Measurements from ENCODE around the gene ZGPAT. TPM values are rescaled to one million over a fixed set of nuclear protein-coding genes. Genes with fewer than 3 reads are reported as not detected.

The ZGPAT gene
- total and polyA plus RNA-seq, 10 of the 15 experiments (the other 5 are each of a cell fraction or from before 2014, with no cell fraction given): 0.58 to 52.9 (median 18.0) TPM

- Histone ChIP-seq H4K20me1 (ENCODE audit: control insufficient read depth, insufficient read depth) (no peaks in the 10 kb centered on the region), H3K79me2 (ENCODE audit: control insufficient read depth, insufficient read depth, low read length) (no peaks in the 10 kb centered on the region), H3K4me3 (no peak overlapping the region), H3K4me2 (ENCODE audit: control insufficient read depth, insufficient read depth) (no peak overlapping the region), H2AFZ (ENCODE audit: control insufficient read depth, low read depth, low read length) (no peak overlapping the region), H3K27me3 (replicated peaks in 1 of 2; ENCODE audit: control insufficient read depth in 2 of 2, insufficient read depth in 2 of 2, low read length in 1 of 2) (peaks cover 0 to 2% of the 10 kb centered on the region in 2 experiments; a peak in 1 of 4 replicates), H3K4me1 (ENCODE audit: control insufficient read depth, insufficient read depth, low read length) (no peaks in the 10 kb centered on the region), H3K36me3 (ENCODE audit: control insufficient read depth in 2 of 2, insufficient read depth in 2 of 2, low read length in 1 of 2) (no peaks in the 10 kb centered on the region), H3K9ac (ENCODE audit: control insufficient read depth, insufficient read depth, low read length) (no peak overlapping the region), H3K27ac (ENCODE audit: control insufficient read depth, insufficient read depth) (no peak overlapping the region), H3K9me3 (replicated peaks; ENCODE audit: control insufficient read depth, insufficient read depth, low read length) (no peaks in the 10 kb centered on the region)
- 72% methylated on average over 16 of the region's 16 CpGs for WGBS (ENCODE audit: insufficient coverage, insufficient replicate concordance, low lambda C conversion rate, missing lambda C conversion rate)
- BruUV-seq (replicated peaks): no TSS peak
- in situ Hi-C loops (cut with MboI) (no loop called here), intact Hi-C loops (cut with micrococcal nuclease; ENCODE audit: unreplicated experiment) (no loop called here)
- ChIA-PET POLR2A (no interaction called here), CTCF (interaction anchor here (0.5 to 1.4 kb wide), 2 partner anchors 26 to 48 kb away, joined by 3 read pairs; no protein-coding TSS in a partner anchor), SMC1A (ENCODE audit: uncharacterized antibody, unreplicated experiment) (no interaction called here), RAD21 (ENCODE audit: unreplicated experiment) (no interaction called here)
- no peak for ATAC-seq
- no peak for DNase-seq (ENCODE audit: low read depth, low spot score)
- FAIRE-seq: no peak
- TF ChIP-seq ETV6 (conservative IDR thresholded peaks at IDR 0.05 in 1 of 2, IDR thresholded peaks at IDR 0.05 in 1 of 2; ENCODE audit: borderline replicate concordance in 1 of 2, low read depth in 1 of 2) (no peak), STAT1 (conservative IDR thresholded peaks at IDR 0.05) (no peak), TBL1XR1 (IDR thresholded peaks at IDR 0.05; ENCODE audit: low read depth, low read length) (no peak), HDAC2 (IDR thresholded peaks at IDR 0.05) (no peak), TCF12 (IDR thresholded peaks at IDR 0.05; ENCODE audit: low read depth, low read length) (no peak), FOXM1 (IDR thresholded peaks at IDR 0.05; ENCODE audit: low read depth, low read length) (no peak), SP1 (IDR thresholded peaks at IDR 0.05; ENCODE audit: low read depth, low read length) (no peak), POU2F2 (IDR thresholded peaks at IDR 0.05; ENCODE audit: borderline replicate concordance, low read depth, low read length) (no peak), ZNF274 (IDR thresholded peaks at IDR 0.05; ENCODE audit: insufficient read depth, insufficient read length) (no peak), RB1 (IDR thresholded peaks at IDR 0.05; ENCODE audit: borderline replicate concordance) (no peak), CREM (IDR thresholded peaks at IDR 0.05; ENCODE audit: low read depth) (no peak), TCF7 (IDR thresholded peaks at IDR 0.05; ENCODE audit: borderline replicate concordance) (no peak), MTA3 (IDR thresholded peaks at IDR 0.05; ENCODE audit: borderline replicate concordance, low read length) (no peak), ZBED1 (IDR thresholded peaks at IDR 0.05; ENCODE audit: borderline replicate concordance) (no peak), NFXL1 (IDR thresholded peaks at IDR 0.05; ENCODE audit: borderline replicate concordance) (no peak), E2F4 (IDR thresholded peaks at IDR 0.05; ENCODE audit: low read depth, low read length) (no peak), IRF4 (IDR thresholded peaks at IDR 0.05; ENCODE audit: low read depth, low read length) (no peak), BCL3 (IDR thresholded peaks at IDR 0.05; ENCODE audit: borderline replicate concordance, insufficient read depth, low read depth, low read length, poor library complexity, severe bottlenecking) (no peak), NFIC (IDR thresholded peaks at IDR 0.05; ENCODE audit: low read depth, low read length) (no peak)
Observed at GRCh38 chr20:63754008-63754407, 46.2 kb downstream of the ZGPAT start.

All from GM12878 (cell line).